C4-2B (cell line): ENCODE measurements around the gene TRAF3IP1.

Experiments
- ZFX ChIP-seq: fragments of 450-650 bp; IDR thresholded peaks from 2 replicates; pipeline ENCODE4 v1.6.1; 2017
- TF ChIP-seq, protein P1 (sequence below): fragments of 450-650 bp; conservative IDR thresholded peaks from 2 replicates; pipeline ENCODE4 v1.5.1; 2017; ENCODE audit warnings: mild to moderate bottlenecking

DNA sequence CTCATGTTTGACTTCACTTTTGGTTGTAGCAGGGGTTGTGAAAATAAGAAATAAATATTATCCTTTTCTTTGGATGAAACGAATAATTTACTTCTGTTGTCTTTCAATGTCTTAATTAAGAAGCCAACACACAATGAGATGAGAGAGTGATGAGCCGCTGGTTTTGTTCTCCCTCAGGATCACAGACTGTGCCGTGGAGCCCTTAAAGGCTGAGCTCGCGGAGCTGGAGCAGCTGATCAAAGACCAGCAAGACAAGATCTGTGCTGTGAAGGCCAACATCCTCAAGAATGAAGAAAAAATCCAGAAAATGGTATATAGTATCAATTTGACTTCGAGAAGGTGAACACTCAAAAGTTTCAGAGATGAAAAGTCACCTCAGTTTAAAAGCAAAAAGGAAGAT, 78.3 kb downstream of the TRAF3IP1 start:
- TF ChIP-seq, protein P1, sequence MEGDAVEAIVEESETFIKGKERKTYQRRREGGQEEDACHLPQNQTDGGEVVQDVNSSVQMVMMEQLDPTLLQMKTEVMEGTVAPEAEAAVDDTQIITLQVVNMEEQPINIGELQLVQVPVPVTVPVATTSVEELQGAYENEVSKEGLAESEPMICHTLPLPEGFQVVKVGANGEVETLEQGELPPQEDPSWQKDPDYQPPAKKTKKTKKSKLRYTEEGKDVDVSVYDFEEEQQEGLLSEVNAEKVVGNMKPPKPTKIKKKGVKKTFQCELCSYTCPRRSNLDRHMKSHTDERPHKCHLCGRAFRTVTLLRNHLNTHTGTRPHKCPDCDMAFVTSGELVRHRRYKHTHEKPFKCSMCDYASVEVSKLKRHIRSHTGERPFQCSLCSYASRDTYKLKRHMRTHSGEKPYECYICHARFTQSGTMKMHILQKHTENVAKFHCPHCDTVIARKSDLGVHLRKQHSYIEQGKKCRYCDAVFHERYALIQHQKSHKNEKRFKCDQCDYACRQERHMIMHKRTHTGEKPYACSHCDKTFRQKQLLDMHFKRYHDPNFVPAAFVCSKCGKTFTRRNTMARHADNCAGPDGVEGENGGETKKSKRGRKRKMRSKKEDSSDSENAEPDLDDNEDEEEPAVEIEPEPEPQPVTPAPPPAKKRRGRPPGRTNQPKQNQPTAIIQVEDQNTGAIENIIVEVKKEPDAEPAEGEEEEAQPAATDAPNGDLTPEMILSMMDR, result no peak
- no peak for TF ChIP-seq ZFX
